GDM1 (cell line): ENCODE measurements around the gene CEP164.

ENCODE experiments used
- DNase-seq: peaks from one replicate; lab custom pipeline; 2025; lab: John Stamatoyannopoulos, UW

Gene CEP164

DNA sequence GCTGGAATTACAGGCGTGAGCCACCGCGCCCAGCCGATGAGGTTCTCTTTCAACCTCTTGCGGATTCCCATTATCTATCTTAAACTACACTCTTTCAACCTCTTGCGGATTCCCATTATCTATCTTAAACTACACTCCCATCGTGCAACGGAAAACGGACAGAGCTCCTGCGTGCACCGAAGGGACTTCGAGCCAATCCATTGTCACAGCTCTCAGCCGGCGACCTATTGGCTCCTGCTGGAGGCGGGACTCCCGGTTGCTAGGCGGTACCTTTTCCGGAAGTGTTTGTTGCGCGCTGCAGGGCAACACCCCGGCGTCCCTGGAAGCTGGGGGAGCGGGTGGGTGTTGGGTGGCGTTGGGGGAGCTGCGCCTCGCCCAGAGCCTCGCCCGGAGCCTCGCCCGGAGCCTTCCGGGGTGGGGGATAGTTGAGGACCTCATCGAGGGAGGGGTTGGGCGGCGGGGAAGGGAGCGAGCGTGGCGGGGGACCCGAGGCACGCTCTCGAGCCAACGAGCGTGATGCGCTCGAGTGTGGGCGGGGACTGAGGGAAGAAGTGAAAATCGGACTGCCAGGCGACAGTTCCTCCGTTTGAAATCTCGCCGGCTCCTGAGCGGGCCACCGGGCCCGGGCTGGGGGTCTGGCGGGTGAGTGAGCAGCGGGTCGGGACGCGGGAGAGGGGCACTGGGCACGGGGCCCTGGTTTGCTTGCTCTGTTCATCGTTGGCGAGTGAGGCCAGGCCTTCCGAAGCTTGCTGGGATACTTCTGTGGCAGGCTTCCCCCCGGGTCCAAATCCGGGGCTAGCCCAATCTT lies at the start of gene CEP164:
Gene CEP164 (plus strand): TSS at position 288 of the 808 bp plus-strand sequence. CDS start 10,733 bp downstream, outside the sequence.
- DNase-seq = peak; percentile 87

DNA sequence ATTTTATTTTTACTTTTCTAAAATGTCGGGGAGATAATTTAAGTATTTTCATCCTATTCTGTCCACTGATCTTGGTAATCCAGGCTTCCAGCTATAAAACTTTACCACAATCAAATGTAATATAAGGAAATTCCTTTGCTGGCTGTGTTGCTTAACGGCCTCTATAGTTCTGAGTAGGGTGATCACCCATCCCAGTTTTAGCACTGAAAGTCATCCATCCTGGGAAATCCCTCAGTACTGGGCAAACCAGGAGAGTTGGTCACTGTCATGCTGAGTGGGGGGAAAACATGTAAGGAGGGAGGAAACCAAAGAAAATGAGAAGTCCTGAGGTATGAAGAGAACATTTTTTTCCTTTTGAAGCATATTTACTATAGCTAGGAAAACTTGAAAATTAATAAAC lies 49.3 kb upstream of the CEP164 start:
- no peak for DNase-seq

DNA sequence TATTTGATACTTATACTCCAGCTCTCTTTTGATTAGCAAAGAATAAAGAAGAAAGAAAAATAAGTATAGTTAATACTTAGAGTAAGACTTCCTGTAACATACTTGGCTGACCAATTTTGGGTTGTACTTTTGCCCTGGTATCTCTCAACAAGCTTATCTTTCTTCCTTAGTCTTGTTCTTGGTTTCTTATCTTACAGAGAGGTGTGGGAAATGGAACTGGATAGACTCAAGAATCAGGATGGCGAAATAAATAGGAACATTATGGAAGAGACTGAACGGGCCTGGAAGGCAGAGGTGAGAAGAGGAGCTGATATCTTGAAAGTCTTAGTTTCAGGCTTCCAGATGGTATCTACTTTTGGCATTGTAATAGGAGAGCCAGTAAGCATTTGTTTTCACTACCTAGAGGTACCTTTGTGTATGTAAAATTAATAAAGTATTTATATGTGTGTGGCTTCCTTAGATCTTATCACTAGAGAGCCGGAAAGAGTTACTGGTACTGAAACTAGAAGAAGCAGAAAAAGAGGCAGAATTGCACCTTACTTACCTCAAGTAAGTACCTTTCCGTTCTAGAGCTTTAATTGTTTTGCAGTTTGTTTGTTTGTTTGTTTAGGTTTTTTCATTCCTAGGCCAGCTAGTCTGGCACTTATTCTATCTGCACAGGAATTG lies 47.8 kb upstream of the CEP164 start:
- no peak for DNase-seq

DNA sequence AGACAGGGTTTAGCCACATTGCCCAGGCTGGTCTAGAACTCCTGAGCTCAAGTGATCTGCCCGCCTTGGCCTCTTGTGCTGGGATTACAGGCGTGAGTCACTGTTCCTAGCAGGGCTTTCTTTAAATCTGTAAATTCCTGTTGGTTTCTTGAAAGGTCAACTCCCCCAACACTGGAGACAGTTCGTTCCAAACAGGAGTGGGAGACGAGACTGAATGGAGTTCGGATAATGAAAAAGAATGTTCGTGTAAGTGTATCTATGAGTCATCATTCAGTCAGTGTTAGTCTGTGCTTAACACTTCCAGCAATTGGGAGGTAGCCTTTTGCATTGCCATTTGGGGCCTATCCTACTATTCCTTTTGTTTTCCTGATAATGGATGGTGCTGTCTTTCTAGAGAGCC lies 46.5 kb upstream of the CEP164 start:
- DNase-seq = no peak

DNA sequence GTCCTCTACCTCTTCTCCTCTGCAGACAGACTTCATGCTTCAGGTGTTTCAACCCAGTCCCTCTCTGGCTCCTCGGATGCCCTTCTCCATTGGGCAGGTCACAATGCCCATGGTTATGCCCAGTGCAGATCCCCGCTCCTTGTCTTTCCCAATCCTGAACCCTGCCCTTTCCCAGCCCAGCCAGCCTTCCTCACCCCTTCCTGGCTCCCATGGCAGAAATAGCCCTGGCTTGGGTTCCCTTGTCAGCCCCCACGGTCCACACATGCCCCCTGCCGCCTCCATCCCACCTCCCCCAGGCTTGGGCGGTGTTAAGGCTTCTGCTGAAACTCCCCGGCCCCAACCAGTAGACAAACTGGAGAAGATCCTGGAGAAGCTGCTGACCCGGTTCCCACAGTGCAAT lies 45.8 kb upstream of the CEP164 start:
- no peak for DNase-seq

DNA sequence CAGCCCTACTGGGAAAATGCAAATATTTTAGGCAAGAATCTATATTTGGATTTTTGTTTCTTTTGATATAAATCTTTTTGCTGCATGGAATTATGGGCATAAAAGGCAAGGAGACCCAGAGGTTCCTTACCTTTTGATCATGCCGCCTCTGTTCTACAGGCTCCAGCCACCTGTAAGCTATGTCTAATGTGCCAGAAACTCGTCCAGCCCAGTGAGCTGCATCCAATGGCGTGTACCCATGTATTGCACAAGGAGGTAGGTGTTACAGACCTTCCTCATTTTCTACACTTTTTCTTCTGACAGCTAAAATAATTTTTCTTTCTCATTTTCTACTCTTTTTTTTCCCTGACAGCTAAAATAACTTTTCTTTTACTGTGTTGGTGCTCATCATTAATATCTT lies 44.7 kb upstream of the CEP164 start:
- no peak for DNase-seq

DNA sequence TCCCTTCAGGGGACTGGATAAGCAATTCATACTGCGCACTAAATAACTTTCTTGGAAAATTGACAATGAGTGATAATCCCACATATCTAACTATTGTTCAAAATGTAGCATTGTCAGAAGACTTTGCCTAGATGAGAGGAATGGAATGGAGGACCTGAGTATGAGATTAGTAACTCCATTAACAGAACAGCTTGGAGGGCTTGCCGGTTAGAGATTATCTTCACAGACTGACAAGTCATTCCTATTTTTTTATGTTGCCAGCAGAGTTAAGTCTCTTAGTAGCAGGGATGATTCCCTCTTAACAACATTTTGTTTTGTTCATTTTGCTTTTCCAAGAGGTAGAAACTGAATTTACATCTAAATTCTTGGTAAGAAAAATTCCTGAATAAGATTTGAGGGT lies 43.6 kb upstream of the CEP164 start:
- DNase-seq = no peak

DNA sequence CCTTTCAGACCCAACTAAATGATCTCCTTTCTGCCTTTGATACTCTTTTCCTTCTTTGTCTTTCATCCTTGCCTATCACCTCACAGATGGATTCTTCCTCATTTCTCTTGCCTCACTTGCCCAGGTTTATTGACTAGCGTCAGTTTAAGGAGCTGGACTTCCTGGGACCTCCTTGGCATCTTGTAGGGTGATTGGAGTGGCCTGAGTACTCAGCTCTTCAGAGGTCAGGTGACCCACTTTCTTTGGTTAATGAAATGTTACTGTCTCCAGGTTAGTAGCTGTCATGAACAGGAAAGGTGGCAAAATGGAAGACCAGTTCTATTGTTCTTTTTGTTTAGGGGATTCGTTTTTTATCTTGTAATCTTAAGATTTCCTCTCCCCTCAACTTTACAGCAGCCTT lies 41.1 kb upstream of the CEP164 start:
- DNase-seq = no peak

DNA sequence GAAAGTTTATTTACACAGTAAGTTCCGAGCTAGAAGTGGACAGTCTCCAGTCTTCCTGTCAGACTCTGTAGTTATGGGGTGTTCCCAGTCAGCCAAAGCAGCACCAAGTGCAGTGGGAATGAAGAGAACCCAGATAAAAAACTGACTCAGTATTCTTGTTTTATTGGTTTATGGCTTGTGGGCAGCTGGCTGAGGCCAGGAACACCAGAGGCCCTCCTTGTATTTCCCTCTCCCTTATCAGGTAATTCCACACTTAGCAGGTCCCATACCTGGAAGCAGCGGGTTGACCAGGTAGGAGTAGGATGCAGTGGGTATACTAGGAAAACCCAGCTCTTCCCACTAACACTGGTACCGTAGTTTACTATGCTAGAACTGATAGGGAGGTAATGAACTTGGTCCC lies 40.0 kb upstream of the CEP164 start:
- no peak for DNase-seq

DNA sequence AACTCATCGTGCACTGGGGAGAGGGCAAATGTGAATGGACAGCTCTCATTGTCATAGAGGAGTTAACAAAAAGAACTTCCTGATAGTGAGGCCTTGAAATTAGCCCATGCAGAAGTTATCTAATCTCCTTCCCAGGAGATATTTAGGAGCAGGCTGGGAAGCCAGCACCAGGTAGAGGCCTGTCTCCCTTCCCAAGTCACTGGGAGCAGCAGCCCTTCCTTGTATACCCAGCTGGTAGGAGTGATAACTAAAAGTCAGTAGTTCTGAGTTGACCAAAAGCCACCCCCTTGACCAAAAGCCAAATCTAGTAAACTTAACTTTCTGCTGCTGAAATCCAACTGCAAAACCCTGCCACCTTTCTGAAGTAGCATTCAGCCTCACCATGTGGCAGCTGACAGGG lies 37.9 kb upstream of the CEP164 start:
- no peak for DNase-seq

DNA sequence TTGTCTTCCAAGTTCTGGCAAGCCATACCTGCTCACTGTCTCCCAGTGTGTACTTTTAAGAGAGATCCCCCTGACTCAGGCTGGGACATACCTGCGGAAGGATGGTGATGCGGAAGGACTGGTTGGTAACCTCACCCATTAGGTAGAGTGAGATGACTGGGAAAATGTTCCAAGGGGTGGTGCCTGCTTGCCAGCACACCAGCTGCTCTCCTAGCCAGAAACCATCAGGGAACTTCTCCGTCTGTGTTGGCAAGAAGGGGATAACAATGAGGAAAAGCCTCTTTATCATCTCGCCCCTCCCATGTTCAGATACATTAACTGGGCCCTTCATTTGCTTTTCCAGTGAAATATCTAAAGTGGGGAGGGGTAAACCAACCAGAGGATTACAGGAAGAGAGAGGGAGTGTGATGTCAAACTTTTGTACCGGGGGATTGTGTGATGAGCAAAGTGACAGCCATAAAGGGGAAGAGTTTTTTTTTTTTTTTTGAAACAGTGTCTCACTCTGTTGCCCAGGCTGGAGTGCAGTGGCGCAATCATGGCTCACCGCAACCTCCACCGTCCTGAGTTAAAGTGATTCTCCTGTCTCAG lies 36.8 kb upstream of the CEP164 start, which contains the start of gene BACE1-AS:
Gene BACE1-AS (plus strand): TSS at position 538 of the 588 bp plus-strand sequence.
- DNase-seq = no peak

DNA sequence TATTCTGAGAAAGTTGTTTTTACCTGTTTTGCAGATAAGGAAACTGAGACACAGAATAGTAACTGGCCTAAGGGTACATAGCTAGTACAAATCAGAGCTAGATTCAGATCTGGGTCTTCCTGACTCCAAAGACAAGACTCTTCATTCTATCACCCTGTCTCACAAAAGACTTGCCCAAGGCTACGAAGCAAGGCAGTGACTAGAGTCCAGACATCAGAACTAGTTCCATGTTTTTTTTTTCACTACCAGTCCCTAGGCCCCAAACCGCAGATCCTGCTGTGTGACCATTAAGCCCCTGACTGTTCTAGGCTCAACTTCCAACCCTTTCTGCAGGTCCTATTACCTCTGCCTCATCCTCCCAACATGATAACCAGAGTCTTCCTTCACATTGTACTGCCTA lies 35.0 kb upstream of the CEP164 start:
- no peak for DNase-seq

DNA sequence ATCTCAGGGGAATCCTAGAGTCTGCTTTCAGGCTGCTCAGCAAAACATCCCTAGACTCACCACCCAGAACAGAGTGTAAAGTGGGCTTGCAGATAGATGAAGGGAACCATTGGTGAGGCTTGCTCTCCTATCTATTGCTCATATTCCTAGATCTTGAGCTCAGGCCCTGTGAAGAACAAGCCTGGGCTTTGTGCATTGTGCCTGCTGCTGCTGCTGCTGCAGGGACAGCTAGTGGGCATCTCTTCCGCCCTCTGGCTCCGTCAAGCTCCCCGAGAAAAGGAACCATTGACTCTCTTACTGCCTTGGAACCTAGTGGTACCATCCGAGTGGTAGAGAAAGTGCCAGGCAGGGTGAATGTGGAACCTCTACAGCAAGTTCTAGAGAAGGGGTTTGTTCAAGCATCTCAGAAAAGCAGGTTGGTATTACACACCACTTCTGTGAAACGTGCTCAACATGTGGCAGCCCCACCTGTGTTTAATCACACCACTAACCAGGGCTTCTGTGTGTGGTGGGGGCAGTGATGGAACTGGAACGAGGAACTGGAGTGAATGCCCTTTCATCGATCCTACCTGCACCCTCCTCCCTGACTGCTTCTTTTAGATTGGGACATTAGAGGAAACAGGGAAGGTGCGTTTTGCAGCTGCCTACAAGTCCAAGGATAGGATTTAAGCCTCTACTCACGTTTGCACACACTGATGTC lies 32.1 kb upstream of the CEP164 start:
- no peak for DNase-seq

DNA sequence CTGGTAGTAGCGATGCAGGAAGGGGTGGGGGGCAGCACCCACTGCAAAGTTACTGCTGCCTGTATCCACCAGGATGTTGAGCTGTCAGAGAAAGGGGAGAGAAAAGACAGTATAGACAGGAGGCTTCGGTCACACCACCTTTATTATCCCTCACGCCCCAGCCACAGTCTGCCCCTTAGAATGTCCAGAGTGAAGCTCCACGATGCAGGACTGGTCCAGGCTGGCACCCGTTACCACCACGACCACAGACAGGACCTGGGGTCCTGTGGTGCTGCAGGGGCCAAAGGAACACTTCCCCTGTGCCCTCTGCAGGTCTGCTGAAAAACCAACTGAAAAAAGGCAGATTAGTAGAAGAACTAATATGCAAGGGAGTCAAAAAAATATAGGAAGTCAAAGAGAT lies 30.8 kb upstream of the CEP164 start:
- DNase-seq = no peak

DNA sequence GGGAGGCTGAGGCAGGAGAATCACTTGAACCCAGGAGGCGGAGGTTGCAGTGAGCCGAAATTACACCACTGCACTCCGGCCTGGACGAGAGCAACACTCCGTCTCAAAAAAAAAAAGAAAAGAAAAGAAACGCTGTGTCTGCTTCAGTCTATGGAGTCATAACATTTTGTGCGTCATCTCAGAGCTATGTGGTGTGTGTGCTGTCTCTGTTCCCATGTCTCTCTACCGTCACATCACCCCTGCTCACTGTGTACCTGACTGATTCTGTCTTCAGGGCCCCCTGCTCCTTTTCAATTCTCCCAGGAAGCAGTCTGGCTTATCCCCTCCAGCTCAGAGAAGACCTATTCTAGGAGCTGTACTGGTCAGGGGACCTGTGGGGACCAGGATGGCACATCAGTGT lies 29.5 kb upstream of the CEP164 start:
- DNase-seq = no peak

DNA sequence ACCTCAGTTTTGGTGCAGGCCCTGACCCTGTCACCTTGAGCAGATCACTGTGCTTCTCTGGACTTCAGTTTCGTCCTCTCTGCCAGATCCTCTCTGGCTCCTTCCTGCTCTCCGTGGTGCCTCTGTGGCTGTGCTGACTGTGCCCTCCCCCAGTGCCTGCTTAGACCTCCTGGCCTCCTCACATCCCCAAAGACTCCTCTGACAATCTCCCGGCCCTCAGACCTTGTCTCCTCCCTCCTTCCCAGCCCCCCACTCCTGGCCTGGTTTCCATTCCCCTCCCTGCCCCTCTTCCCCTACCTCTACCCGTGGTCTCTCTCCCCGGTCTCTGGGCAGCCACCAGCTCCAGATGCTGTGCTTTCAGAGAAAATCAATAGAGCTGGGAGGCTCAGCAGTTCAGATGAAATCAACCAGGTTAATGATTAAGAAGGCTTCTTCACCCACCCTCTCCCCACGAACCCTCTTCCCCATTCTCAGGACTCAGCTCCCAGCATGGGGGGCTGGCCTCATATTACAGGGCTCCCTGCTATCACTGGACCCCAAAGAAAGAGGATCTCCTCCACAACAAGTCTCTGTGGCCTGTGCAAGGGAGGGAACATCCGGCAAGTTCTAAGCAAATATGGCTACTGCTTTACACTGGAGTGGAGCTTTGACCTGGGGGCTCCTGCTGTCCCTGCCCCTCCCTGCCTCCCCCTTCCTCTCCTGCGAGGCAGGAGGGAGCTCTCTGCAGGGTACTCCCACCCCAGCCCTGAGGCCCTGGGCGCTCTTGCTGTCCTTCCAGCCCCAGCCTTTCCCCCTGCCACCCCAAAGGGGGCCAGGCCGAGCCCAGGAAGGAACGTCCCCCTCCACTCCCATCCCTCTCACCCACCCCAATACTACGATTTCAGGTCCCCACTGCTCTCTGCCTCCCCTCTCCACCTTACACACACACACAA lies 28.0 kb upstream of the CEP164 start:
- DNase-seq = no peak

DNA sequence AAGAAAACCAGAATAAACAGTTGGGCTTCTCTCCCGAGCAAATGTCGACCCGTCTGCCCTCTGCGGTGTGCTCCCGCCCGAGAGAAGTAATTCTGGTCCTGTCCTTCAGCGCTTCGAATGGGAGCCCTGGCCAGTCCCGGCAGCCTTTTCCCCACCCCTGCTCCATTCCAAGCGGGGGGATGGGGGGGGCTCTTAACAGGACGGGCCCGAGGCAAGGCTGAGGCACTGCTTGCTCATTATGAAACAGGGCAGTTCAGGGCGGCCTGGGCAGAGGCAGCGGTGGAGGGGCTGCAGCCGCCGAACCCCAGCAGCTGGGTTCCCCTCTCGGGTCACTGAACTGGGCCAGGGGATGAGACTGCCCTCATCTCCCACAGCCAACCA lies 27.4 kb upstream of the CEP164 start:
- no peak for DNase-seq

DNA sequence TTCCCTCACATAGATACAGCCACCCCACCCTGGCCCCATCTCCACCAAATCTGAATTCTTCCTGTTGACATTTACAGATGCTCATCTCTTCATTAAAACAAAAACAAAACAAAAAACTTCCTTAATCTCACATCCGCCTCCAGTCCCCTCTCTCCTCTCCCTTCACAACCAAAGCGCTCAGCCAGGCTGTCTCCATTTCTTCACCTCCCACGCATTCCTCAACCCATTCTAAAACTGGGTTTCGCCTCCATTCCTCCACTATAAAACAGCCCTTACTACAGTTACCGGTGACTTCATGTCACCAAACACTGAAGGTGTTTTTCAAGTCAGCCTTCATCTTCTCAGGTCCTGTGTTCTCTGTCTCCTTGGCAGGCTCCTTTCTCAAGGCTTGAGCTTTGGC lies 26.9 kb upstream of the CEP164 start:
- DNase-seq = no peak

DNA sequence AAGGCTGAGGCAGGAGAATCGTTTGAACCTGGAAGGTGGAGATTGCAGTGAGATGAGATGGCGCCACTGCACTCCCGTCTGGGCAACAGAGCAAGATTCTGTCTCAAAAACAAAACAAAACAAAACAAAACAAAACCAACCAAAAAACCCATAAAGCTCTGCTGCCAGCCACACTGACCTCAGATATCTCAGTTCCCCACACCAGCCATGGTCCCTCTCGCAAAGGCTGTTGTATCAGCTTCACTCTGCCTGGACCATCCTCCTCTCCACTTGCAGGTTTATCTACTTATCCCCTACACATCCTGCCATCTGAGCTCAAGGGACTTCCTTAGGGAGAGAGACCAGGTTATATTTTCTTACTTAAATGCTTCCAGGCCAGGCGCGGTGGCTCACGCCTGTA lies 25.4 kb upstream of the CEP164 start:
- DNase-seq = no peak

DNA sequence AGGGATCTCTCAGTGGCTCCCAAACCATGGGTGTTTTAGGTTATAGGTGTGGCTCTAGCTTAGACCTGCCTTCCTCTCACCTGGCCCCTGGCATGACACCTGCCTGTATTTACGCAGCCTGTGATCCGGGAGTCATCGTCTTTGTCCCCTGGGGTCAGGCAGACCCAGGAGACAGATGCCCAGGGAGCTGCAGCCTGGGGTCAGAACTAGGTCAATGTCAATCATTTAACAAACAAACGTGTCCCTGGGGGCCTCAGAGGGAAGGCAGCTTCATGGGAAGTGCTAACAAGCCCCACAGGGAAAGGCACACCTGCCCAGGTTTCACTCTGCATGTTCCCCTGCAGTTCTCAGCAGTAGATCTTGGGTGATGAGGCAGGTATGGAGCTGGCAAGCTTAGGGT lies 24.6 kb upstream of the CEP164 start:
- no peak for DNase-seq

DNA sequence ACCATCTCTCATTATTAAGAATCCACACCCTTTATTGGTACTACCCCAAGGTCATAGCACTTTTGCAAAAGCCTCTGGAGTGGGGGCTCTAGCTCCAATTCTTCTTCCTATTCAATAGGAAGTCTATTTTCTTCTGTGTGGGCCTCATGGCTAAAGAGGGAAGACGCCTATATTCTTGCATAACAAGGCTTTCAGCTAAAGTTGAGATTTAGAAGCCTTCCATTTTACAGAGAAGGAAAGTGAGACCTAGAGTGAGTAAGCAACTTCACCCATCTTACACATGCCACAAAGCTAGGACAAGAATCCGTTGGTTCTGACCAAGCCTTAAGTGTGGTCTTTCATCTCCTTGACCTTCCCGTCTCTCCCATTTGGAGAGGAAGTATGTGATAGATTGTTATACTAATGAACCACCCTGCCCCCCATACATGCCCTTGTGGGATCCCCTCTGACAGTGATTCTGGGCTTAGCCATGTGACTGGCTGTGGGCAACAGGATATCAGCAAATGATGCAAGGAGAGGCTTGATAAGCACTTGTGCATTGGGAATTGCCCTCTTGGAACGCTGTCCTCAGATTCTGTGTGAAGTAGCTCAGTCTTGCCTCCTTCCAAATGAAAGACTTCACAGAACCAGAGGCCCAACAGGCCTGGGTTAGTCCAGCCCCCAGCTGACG lies 23.9 kb upstream of the CEP164 start:
- DNase-seq = no peak
